DMS53 treated with DMSO at 0.1 percent for 48 hours (cell line): ENCODE data around the gene CATSPER1.
"Not testable (repeated sequence)": the region's sequence is repeated elsewhere in the genome, so short reads cannot be mapped to it uniquely, and the experiment has no call there.

Experiments used
- DNase-seq: peaks from one replicate; lab custom pipeline; 2025; ENCODE audit not compliant: unreplicated experiment; lab: John Stamatoyannopoulos, UW

CATSPER1 gene

DNA sequence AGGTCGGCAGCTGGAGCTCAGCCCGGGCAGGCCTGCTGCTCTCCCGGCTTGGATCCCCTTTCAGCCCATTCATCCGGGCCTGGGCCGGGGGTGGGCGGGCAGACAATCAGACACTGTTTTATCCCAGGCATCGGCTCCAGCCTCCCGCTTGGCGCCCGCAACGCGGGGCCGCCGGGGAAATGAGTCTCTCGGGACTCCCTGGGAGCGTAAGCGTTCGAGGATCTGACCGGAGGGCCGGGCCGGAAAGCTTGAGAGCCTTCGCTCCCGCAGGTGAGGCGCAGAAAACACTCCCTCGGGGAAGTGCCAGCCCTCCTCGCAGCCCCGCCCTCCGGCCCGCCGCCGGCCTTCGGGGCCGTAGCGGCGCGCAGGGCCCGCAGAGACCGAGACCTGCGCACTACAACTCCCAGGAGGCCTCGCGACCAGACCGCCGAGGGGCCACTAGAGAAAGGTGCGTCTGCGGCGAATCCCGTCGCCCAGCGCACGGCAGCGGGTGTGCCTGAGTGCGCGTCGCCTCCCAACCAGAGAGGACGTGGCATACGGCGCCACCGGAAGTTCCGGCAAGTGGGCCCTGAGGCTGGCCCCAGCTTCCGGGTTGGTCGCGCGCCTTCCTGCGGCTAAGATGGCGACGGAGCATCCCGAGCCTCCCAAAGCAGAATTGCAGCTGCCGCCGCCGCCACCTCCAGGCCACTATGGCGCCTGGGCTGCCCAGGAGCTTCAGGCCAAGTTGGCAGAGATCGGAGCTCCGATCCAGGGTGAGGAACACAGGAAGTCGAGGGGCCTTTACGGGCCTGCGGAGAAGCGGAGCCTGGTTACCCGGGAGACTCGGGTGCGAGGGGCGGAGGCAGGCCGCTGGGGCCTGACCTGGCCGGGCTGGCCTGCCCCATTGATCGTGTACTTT lies 25.7 kb upstream of the CATSPER1 start, which contains the start of gene SF3B2:
Gene SF3B2, plus strand, starts transcription at position 599 of the 898 bp plus-strand sequence. Its CDS starts 21 bp downstream, at position 620.
- DNase-seq: peak; percentile 97

DNA sequence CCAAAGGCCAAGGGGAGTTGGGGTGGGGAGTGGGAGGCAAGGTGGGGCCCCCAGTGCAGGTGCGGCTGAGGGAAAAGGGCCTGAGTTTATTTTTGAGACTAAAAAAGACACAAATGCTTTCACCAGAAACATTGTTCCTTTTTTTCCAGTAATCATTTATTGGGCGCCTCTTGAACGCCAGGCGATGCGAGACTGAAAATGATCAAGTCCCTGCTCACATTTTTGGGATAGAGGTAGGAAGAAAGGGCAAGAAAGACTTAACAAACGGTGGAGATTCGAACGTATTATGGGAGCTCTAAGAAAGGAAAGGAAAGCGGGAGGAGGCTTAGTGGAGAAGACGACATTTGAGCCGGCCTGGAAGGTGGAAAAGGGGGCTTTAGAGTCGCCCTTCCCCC lies 25.1 kb upstream of the CATSPER1 start:
- no peak for DNase-seq

DNA sequence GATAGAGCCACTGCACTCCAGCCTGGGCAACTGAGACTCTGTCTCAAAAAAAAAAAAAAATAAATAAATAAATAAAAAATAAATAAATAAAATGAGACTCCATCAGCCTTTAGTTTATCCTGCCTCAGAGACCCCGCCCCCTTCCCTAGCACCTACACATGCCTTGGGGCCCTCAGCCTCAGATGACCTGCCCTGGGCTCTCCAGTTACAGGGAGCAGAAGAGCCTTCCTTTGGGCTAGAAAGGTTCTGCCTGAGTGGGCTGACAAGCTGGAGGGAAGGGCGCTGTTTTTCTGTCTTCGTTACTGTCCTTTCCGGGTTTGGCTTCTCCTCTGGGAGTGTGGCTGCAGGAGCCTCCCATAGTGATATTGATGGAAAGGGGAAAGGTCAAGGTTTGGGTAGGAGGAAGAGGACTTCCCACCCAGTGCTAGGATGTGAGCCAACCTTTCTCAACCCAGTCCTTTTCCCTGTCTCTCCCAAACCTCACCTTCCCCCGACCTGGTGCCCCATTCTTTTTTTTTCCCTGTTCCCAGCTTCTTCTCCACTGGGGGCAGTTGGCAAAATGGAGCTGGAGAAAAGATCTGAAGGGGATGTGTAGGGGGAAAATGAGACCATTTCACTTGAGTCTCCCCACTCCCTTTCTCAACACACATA lies 24.4 kb upstream of the CATSPER1 start:
- no peak for DNase-seq

DNA sequence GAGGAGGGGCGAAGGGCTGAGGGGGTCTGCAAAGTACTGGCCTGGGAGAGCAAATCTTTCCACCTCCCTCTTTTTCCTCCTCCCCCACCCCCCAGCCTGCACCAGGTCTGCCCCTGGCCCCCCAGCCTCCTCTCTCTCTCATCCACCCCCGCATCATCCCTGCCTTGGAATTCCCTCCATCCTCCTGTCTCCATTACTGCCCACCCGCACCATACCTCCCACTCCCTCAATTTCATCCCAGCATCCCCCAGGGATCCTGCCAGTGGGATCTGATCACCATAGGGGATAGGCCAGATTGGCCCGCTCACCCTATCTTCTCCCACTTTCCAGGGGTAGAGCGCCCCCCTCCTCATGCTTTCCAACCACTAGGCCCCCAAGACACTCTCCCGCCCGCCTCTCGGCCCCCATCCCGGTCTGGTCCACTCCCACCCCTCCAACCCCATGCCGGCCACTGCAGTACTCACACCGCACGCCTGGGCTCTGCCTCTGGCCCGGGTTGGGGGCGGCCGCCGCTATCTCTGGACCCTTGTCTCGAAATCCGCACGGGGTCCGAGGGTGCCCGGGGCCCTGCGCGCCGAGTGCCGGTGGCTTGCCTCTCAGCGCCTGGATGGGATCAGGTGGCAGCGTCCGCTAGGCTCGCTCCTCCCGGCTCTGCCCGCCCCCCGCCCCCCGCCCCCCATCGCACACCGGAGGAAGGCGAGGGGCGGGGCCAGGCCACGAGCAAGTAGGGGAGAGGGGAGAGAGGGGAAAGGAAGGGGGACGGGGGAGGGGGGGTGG lies 22.5 kb upstream of the CATSPER1 start, which contains the start of gene GAL3ST3:
Gene GAL3ST3, minus strand, starts transcription at position 615 of the 777 bp plus-strand sequence. CDS start 3,746 bp downstream, outside the sequence.
- DNase-seq: no peak

DNA sequence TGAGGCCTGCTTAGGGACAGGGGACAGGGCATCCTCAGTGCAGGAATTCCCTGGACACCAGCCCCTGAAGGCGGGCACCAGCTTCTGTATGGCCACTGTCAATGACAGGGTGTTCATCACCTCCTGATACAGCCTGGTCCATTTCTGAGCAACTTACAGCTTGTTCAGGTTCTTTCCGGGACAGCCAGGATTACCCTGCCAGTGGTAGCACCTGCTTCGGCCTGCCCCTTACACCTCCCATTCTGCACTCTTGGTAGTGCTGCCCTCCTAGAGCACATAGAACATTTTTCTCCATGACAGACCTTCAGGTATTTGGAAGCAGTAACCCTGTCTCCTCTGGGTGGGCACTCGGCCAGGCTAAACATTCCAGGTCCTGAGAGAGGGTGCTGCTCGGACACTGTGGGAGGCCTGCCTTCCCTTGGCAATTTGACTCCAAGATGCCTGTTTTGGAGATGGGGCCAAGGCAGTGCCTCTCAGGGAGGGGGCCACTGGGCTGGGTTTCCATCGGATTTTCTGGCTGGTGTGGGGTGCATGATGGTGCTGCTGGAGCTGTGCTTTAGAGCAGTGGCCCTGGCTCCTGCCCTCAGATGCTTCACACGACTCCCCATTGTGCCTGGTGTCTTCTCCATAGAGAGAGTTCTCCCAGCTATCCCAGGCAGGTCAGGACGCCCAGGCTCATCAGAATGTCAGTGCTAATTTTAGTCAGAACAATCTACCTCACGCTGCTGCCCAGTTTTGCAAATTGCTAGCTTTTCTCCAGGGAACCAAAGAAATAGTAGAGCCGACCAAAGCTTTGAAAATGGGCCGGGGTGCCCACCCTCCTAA lies 21.5 kb upstream of the CATSPER1 start:
- no peak for DNase-seq

DNA sequence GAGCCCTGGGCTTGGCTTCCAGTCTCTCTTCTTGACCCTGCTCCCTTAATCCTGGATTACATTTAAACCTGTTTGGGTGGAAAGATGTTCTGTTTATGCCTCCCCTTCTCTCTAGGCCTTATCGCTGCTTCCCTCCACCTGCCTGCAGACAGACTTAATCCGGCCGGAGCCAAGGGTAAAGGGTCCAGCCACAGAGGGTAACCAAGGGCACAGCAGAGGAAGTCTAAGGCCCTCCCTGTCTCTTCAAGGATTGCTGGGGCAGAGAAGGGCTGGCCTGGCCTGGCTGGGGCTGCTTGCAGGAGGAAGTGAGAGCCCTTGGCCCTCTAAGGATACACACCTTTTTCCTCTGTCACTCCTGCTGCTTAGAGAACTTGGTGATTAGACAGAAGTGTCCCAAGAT lies 20.6 kb upstream of the CATSPER1 start:
- no peak for DNase-seq

DNA sequence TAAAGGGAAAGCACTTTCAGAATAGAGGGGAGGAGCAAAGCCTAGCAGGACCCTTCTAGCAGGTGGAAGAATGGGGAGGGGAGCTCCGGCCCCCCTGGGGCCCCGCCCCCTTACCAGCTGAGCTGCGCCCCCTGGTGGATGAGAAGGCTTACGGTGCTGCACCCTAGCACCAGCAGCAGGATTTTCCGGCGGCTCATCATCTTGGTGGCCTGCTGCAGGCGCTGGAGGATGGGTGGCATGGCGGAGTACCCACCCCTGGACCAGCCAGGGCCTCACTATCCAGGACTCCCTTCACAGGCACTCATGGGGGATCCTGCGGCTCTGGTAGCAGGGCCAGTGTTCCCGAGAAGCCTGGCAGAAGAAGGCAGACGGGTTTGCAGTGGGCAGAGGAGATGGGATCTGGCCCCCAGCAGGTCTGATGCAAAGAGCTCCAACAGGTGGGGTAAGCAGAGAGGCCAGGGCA lies 18.9 kb upstream of the CATSPER1 start:
- DNase-seq: peak; percentile 64

DNA sequence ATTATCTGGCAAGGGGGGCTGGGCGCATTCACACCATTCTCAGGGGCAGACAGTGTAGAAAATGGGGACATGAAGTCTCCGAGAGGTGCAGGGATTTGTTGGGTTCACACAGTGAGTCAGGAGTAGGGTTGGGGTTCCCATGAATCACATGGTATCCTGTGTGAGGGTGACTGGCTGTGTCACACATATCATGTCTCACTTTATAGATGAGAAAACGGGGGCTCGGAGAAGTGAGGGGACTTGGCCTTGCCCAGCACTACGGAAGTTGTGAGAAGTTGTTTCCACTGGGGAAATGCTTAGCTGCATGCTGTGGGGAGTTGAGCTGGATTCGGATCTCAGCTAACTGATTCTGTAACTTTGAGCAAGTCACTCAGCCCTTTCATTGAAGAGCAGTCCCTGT lies 18.5 kb upstream of the CATSPER1 start:
- DNase-seq: no peak

DNA sequence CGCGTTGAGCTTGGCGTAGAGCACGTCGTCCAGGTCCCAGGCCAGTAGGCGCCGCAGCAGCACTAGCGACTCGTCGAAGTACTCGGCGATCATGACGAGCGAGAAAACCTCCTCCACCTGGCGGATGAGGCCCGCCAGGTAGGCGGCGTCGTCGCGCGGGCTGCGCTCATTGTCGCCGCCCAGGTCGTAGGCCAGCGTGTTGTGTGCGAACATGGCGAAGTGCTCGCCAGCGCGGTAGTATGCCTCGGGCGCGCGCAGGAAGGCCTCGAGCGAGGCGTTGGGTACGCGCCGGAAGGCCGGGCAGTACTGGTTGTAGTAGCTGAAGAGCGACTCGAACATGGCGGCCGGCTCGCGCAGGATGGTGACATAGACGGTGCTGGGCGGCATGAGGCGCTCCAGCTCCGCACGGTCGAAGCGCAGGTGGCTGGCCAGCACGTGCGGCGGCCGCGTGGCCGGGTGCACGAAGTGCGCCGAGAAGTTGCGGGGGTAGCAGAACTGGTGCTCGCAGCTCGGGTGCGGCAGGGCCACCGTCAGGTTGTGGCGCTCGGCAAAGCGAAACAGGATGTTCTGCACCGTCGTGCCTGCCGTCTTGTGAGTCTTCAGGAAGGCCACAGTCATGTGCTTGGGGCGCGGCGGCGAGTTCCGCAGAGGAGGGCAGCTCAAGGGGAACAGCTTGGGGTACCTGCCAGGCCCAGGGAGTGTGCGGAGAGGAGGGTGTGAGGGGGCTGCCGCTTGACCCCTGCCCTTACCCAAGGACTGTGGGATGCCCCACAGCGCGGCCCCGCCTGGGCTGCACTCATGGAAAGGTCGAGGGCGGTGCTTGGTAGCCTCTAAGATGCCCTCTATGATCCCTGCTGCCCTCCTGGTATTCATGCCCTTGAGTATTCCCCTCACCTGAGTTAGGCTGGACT lies 17.0 kb upstream of the CATSPER1 start:
- no peak for DNase-seq

DNA sequence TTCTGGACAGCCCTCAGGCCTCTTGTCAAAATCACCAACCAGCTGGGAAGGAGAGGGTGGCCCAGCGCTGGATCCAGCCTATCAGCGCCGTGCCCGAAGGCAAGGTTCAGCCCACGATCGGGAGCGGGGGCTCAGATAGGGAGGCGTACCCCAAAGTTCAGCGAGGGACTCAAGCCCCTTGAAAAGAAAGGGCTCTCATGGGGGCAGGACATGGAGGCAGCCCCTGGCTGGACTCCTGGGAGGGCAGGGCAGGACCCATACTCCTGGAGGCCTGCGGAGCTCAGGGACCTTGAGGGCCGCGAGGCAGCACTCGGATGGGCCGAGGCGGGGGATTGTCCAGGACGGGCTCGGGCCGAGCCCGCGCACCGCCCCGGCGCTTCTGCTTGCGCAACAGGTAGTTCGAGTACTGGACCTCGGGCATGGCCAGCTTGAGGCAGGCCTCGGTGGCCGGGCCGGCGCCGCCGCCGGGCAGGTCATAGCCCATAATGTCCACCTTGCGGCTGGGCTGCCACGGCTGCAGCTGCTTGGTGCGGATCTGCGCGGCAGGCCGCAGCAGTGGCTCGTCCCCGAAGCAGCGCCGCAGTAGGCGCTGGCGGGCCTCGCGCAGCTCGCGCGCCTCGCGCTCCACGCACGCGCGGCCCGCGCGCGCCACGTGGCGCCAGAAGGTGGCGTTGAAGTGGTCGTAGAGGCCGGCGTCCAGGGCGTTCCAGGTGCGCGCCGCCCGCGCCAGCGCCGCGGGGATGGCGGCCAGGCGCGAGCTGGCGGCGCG lies 16.1 kb upstream of the CATSPER1 start:
- no peak for DNase-seq

DNA sequence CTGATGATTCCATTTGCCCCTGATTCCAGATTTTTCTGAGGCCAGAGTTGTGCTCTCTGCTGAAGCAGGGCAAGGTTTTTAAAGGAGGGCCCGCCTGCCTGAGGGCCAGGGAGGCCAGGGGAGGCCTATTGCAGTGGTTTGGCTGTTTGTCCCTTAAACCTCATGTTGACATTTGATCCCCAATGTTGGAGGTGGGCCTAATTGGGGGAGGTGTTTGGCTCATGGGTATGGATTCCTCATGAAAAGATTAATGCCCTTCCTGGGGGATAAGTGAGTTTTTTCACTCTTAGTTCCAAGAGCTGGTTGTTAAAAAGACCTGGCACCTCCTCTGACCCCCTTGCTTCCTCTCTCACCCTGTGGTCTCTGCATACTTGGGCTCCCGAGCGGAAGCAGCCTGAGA lies 13.5 kb upstream of the CATSPER1 start:
- DNase-seq: no peak

DNA sequence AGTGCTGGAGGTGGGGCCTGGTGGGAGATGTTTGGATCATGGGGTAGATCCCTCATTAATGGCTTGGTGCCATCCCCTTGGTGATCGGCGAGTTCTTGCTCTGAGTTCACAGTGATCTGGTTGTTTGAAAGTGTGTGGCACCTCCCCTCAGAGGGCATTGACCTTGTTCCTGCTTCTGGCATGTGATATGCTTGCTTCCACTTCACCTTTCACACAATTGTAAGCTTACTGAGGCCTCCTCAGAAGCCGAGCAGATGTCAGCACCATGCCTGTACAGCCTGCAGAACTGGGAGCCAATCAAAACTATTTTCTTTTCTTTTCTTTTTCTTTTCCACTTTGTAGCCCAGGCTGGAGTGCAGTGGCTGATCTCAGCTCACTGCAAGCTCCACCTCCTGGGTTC lies 11.0 kb upstream of the CATSPER1 start:
- no peak for DNase-seq

DNA sequence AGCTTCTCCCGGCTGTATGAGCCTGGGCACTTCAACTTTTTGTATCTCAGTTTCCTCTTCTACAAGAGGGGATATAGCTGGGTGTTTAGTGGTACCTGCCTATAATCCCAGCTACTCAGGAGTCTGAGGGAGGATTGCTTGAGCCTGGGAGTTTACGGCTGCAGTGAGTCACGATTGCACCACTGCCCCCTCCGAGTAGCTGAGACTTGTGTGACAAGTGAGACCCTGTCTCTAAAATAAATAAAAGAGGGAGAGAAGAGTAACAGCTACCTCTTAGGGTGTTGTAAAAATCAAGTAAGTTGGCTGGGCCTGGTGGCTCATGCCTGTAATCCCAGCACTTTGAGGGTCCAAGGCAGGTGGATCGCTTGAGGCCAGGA lies 10.0 kb upstream of the CATSPER1 start:
- no peak for DNase-seq

DNA sequence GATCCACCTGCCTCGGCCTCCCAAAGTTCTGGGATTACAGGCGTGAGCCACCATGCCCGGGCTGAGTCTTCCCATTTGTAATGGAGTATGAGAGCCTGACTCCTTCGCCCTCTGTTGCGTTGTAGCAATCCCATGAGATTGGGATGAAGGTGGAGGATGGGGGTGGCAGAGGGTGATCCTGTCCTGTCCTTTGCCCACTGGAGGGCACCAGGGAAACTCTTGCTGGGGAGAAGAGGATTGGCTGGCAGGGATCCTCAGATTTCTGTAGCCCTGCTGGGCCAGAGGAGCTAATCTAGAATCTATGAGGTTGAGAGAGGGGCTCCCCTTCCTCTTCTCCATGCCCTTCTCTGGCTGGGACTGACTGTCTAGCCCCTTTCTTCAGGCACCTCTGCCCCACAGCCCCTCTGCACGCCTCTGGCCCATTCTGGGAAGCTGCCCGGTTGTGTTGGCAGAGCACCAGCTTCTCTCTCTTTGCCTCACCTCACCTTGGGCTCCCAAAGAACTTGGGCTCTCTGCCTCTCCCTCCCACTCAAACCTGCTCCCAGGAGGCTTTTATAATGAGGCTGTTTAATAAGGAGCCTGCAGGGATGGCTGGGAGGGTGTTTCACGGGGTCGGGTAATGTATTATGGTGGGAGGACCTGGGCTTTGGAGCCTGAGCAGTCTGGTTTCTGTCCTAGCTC lies 9.5 kb upstream of the CATSPER1 start:
- DNase-seq: no peak

DNA sequence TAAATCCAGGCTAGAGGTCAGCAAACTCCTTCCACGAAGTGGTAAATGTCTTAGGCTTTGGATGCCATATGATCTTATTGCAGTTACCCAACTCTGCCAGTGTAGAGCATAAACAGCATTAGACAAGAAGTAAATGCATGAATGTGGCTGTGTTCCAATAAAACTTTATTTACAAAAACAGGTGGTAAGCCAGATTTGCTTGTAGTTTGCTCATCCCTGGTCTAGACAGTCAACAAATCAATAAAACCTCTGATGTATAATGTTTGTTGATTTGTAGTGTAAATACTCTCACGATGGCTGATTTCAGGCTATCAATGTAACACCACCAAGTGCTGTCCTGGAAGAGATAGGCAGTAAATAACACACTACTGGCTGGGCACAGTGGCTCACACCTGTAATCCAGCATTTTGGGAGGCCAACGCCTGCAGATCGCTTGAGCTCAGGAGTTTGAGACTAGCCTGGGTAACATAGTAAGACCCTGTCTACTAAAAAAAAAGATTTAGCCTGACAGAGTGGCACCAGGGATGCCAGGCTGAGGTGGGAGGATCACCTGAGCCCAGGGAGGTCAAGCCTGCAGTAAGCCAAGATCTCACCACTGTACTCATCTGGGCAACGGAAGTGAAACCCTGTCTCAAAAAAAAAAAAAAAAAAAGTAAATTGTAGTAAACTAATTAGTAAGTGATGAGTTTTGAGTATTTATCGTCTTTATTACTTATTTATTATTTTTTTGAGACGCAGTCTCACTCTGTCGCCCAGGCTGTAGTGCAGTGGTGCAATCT lies 6.9 kb upstream of the CATSPER1 start:
- DNase-seq: no peak

DNA sequence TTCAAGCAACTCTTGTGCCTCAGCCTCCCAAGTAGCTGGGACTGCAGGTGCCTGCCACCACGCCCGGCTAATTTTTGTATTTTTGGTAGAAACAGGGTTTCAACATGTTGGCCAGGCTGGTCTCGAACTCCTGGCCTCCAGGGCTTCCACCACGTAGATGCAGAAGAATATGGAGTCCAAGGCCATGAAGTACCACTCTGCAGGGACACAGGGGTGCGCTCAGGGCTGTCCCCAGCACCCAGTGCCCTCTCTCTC lies 3.2 kb downstream of the CATSPER1 start:
- not testable (repeated sequence) for DNase-seq

DNA sequence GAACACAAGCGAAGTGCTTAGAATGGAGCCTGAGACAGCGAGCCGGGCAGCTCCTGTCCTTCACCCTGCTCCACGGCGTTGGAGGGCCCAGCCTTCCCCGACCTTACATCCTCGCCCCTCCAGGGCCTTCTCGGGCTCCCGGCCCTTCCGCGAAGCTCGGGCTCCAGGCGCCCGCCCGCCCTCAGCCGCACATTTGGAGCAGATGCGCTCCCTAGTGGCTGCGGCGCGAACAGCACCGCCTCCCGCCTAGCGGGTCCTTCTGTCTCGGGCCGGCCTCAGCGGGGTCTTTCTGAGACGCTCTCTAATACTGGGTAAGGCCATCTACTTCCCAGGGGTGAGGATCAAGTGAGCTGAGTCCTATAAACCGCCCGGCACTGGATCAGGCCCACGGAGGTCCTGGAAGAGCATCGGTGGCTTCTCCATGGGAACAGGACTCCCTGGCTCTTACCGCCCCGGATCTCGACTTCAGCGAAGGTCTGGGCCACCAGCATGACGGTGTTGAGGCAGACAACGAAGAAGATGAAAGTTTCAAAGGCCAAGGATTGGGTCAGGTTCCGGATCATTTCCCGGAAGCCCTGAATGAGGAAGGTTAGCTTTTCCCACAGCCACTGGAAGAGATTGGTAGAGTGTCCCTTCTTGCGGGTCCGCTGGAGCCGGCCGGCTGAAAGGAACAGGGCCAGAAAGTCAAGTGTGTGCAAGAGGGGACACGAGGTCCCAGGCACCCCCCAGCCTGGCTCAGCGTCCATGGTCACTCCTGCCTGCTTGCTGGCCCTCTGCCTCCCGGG lies 3.7 kb downstream of the CATSPER1 start:
- peak; percentile 47 for DNase-seq
